HEK293 (cell line): Measurements from ENCODE around the gene SRRM5.

Experiments used
- ATF2 ChIP-seq: fragments of 450-650 bp; formaldehyde crosslinking; IDR thresholded peaks from 2 replicates; pipeline ENCODE4 v1.5.1; 2016; ENCODE audit warnings: missing biosample characterization, missing genetic modification characterization, low read depth
- BCL11B ChIP-seq: fragments of 450-650 bp; formaldehyde crosslinking; IDR thresholded peaks from 2 replicates; pipeline ENCODE4 v1.5.1; 2016; ENCODE audit warnings: low read depth, missing biosample characterization, missing genetic modification characterization
- ELK4 ChIP-seq: IDR thresholded peaks from 2 replicates; pipeline ENCODE4 v1.6.1; 2011; ENCODE audit warnings: mild to moderate bottlenecking, low read depth, low read length, borderline replicate concordance
- GFI1B ChIP-seq: fragments of 450-650 bp; formaldehyde crosslinking; IDR thresholded peaks from 2 replicates; pipeline ENCODE4 v1.5.1; 2016; ENCODE audit warnings: missing biosample characterization, missing genetic modification characterization
- MZF1 ChIP-seq: fragments of 450-650 bp; formaldehyde crosslinking; IDR thresholded peaks from 2 replicates; pipeline ENCODE4 v1.5.1; 2017; ENCODE audit warnings: missing biosample characterization, missing genetic modification characterization, borderline replicate concordance
- REST ChIP-seq: fragments of 450-650 bp; formaldehyde crosslinking; IDR thresholded peaks from 2 replicates; pipeline ENCODE4 v1.5.1; 2016; ENCODE audit warnings: missing biosample characterization, missing genetic modification characterization
- ZEB2 ChIP-seq: fragments of 450-650 bp; formaldehyde crosslinking; IDR thresholded peaks from 2 replicates; pipeline ENCODE4 v1.5.1; 2016; ENCODE audit warnings: missing biosample characterization, missing genetic modification characterization
- ZFP41 ChIP-seq: fragments of 450-650 bp; formaldehyde crosslinking; IDR thresholded peaks from 2 replicates; pipeline ENCODE4 v1.5.1; 2016; ENCODE audit warnings: missing biosample characterization, missing genetic modification characterization, borderline replicate concordance
- ZNF341 ChIP-seq: fragments of 450-650 bp; formaldehyde crosslinking; IDR thresholded peaks from 2 replicates; pipeline ENCODE4; 2016; ENCODE audit warnings: low read depth, missing biosample characterization, missing genetic modification characterization
- ZNF488 ChIP-seq: fragments of 450-650 bp; formaldehyde crosslinking; IDR thresholded peaks from 2 replicates; pipeline ENCODE4 v1.5.1; 2016; ENCODE audit warnings: missing biosample characterization, missing genetic modification characterization
- ZNF529 ChIP-seq: fragments of 450-650 bp; formaldehyde crosslinking; IDR thresholded peaks from 2 replicates; pipeline ENCODE4 v1.5.1; 2017; ENCODE audit warnings: missing genetic modification characterization, missing biosample characterization; ENCODE audit not compliant: insufficient replicate concordance
- ZNF792 ChIP-seq: fragments of 450-650 bp; formaldehyde crosslinking; IDR thresholded peaks from 2 replicates; pipeline ENCODE4 v1.5.1; 2016; ENCODE audit warnings: missing biosample characterization, missing genetic modification characterization
- TF ChIP-seq, protein P1 (sequence below): fragments of 450-650 bp; formaldehyde crosslinking; IDR thresholded peaks from 2 replicates; pipeline ENCODE4 v1.5.1; 2016; ENCODE audit warnings: missing biosample characterization, missing genetic modification characterization
- TF ChIP-seq, protein P2 (sequence below): fragments of 450-650 bp; formaldehyde crosslinking; IDR thresholded peaks from 2 replicates; pipeline ENCODE4 v1.5.1; 2016; ENCODE audit warnings: missing biosample characterization, missing genetic modification characterization
- TF ChIP-seq, protein P3 (sequence below): fragments of 450-650 bp; formaldehyde crosslinking; IDR thresholded peaks from 2 replicates; pipeline ENCODE4 v1.5.1; 2016; ENCODE audit warnings: missing biosample characterization, missing genetic modification characterization
- TF ChIP-seq, protein P4 (sequence below): fragments of 450-650 bp; formaldehyde crosslinking; IDR thresholded peaks from 2 replicates; pipeline ENCODE4 v1.5.1; 2017; ENCODE audit warnings: missing biosample characterization, missing genetic modification characterization
- TF ChIP-seq, protein P5 (sequence below): fragments of 450-650 bp; formaldehyde crosslinking; IDR thresholded peaks from 2 replicates; pipeline ENCODE4 v1.5.1; 2016; ENCODE audit warnings: missing biosample characterization, missing genetic modification characterization

The SRRM5 gene

GRCh38 chr19:43651758-43652545 is 40.1 kb downstream of the SRRM5 start (continued):
- TF ChIP-seq MZF1 (no peak), ELK4 (no peak), ATF2 (tag by site-specific recombination) (no peak), ZNF792 (tag by site-specific recombination) (no peak), ZEB2 (tag by site-specific recombination) (no peak), ZNF488 (tag by site-specific recombination) (no peak), ZFP41 (tag by site-specific recombination) (no peak), BCL11B (tag by site-specific recombination) (no peak), GFI1B (tag by site-specific recombination) (no peak), ZNF341 (tag by site-specific recombination) (no peak), REST (tag by site-specific recombination) (no peak; the same call in 1 of the 2 replicates), ZNF529 (tag by site-specific recombination) (no peak)
- TF ChIP-seq, protein P1, sequence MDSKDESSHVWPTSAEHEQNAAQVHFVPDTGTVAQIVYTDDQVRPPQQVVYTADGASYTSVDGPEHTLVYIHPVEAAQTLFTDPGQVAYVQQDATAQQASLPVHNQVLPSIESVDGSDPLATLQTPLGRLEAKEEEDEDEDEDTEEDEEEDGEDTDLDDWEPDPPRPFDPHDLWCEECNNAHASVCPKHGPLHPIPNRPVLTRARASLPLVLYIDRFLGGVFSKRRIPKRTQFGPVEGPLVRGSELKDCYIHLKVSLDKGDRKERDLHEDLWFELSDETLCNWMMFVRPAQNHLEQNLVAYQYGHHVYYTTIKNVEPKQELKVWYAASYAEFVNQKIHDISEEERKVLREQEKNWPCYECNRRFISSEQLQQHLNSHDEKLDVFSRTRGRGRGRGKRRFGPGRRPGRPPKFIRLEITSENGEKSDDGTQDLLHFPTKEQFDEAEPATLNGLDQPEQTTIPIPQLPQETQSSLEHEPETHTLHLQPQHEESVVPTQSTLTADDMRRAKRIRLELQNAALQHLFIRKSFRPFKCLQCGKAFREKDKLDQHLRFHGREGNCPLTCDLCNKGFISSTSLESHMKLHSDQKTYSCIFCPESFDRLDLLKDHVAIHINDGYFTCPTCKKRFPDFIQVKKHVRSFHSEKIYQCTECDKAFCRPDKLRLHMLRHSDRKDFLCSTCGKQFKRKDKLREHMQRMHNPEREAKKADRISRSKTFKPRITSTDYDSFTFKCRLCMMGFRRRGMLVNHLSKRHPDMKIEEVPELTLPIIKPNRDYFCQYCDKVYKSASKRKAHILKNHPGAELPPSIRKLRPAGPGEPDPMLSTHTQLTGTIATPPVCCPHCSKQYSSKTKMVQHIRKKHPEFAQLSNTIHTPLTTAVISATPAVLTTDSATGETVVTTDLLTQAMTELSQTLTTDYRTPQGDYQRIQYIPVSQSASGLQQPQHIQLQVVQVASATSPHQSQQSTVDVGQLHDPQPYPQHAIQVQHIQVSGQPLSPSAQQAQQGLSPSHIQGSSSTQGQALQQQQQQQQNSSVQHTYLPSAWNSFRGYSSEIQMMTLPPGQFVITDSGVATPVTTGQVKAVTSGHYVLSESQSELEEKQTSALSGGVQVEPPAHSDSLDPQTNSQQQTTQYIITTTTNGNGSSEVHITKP (tag by site-specific recombination) = no peak; the same call in 1 of the 2 replicates
- TF ChIP-seq, protein P2, sequence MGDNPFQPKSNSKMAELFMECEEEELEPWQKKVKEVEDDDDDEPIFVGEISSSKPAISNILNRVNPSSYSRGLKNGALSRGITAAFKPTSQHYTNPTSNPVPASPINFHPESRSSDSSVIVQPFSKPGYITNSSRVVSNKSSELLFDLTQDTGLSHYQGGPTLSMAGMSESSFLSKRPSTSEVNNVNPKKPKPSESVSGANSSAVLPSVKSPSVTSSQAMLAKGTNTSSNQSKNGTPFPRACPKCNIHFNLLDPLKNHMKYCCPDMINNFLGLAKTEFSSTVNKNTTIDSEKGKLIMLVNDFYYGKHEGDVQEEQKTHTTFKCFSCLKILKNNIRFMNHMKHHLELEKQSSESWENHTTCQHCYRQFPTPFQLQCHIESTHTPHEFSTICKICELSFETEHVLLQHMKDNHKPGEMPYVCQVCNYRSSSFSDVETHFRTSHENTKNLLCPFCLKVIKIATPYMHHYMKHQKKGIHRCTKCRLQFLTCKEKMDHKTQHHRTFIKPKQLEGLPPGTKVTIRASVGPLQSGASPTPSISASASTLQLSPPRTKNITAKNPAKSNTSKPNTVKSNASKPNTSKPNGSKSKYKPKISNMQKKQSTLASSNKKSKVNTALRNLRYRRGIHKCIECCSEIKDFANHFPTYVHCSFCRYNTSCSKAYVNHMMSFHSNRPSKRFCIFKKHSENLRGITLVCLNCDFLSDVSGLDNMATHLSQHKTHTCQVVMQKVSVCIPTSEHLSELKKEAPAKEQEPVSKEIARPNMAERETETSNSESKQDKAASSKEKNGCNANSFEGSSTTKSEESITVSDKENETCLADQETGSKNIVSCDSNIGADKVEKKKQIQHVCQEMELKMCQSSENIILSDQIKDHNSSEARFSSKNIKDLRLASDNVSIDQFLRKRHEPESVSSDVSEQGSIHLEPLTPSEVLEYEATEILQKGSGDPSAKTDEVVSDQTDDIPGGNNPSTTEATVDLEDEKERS (tag by site-specific recombination) = no peak
- TF ChIP-seq, protein P3, sequence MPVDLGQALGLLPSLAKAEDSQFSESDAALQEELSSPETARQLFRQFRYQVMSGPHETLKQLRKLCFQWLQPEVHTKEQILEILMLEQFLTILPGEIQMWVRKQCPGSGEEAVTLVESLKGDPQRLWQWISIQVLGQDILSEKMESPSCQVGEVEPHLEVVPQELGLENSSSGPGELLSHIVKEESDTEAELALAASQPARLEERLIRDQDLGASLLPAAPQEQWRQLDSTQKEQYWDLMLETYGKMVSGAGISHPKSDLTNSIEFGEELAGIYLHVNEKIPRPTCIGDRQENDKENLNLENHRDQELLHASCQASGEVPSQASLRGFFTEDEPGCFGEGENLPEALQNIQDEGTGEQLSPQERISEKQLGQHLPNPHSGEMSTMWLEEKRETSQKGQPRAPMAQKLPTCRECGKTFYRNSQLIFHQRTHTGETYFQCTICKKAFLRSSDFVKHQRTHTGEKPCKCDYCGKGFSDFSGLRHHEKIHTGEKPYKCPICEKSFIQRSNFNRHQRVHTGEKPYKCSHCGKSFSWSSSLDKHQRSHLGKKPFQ (tag by site-specific recombination) = no peak
- TF ChIP-seq, protein P4, sequence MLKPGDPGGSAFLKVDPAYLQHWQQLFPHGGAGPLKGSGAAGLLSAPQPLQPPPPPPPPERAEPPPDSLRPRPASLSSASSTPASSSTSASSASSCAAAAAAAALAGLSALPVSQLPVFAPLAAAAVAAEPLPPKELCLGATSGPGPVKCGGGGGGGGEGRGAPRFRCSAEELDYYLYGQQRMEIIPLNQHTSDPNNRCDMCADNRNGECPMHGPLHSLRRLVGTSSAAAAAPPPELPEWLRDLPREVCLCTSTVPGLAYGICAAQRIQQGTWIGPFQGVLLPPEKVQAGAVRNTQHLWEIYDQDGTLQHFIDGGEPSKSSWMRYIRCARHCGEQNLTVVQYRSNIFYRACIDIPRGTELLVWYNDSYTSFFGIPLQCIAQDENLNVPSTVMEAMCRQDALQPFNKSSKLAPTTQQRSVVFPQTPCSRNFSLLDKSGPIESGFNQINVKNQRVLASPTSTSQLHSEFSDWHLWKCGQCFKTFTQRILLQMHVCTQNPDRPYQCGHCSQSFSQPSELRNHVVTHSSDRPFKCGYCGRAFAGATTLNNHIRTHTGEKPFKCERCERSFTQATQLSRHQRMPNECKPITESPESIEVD = no peak
- TF ChIP-seq, protein P5, sequence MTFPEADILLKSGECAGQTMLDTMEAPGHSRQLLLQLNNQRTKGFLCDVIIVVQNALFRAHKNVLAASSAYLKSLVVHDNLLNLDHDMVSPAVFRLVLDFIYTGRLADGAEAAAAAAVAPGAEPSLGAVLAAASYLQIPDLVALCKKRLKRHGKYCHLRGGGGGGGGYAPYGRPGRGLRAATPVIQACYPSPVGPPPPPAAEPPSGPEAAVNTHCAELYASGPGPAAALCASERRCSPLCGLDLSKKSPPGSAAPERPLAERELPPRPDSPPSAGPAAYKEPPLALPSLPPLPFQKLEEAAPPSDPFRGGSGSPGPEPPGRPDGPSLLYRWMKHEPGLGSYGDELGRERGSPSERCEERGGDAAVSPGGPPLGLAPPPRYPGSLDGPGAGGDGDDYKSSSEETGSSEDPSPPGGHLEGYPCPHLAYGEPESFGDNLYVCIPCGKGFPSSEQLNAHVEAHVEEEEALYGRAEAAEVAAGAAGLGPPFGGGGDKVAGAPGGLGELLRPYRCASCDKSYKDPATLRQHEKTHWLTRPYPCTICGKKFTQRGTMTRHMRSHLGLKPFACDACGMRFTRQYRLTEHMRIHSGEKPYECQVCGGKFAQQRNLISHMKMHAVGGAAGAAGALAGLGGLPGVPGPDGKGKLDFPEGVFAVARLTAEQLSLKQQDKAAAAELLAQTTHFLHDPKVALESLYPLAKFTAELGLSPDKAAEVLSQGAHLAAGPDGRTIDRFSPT (tag by site-specific recombination) = no peak
